Sigmoid colon (tissue), 7 donors: ENCODE measurements around the gene SECTM1. TPM values are rescaled to one million over a fixed set of nuclear protein-coding genes. Genes with fewer than 3 reads are reported as not detected.

ENCODE experiments used
- DNase-seq: peaks from one replicate; pipeline ENCODE4 v3.0.0-alpha.2; 2019
- H3K27ac ChIP-seq, 4 donors: fragments of 200-600 bp; sonication (generic); one replicate each; pipeline ENCODE4 v1.5.1; 2016 to 2019; ENCODE audit warnings: mild to moderate bottlenecking in 1 of 4
- H3K27me3 ChIP-seq, 3 donors: fragments of 200-600 bp; sonication (generic); one replicate each; pipeline ENCODE4 v1.5.1; 2019; ENCODE audit warnings: mild to moderate bottlenecking in 1 of 3
- H3K36me3 ChIP-seq, 4 donors: fragments of 200-600 bp; sonication (generic); one replicate each; pipeline ENCODE4 v1.5.1; 2016 to 2019
- H3K4me1 ChIP-seq, 4 donors: fragments of 200-600 bp; sonication (generic); one replicate each; pipeline ENCODE4 v1.5.1; 2017 to 2019
- H3K4me3 ChIP-seq, 4 donors: fragments of 200-600 bp; sonication (generic); one replicate each; pipeline ENCODE4 v1.5.1; 2017 to 2019; ENCODE audit warnings: mild to moderate bottlenecking in 2 of 4, moderate library complexity in 1 of 4
- H3K9me3 ChIP-seq, 4 donors: fragments of 200-600 bp in 3 of 4; sonication (generic) in 3 of 4; one replicate each; pipeline versions ENCODE4 v1.5.1 to v1.6.1; 2013 to 2019
- EP300 ChIP-seq, 4 donors: sonication (generic); formaldehyde crosslinking; IDR thresholded peaks; one replicate each; pipeline ENCODE4 v1.6.1; 2017; ENCODE audit warnings: antibody characterized with exemption in 4 of 4
- POLR2A ChIP-seq, 2 donors: fragments of 450-650 bp; IDR thresholded peaks; one replicate each; pipeline ENCODE4 v1.6.1; 2016; ENCODE audit warnings: antibody characterized with exemption in 2 of 2, mild to moderate bottlenecking in 2 of 2, moderate library complexity in 2 of 2
- POLR2AphosphoS5 ChIP-seq, 4 donors: sonication (generic); formaldehyde crosslinking; IDR thresholded peaks; one replicate each; pipeline ENCODE4 v1.6.1; 2017; ENCODE audit warnings: antibody characterized with exemption in 4 of 4
- WGBS, 2 donors: extraction: QIAGEN DNeasy Blood & Tissue Kit; methylation state at CpG; one replicate each; pipeline ENCODE4 v1.1.7; 2013; 5-methylcytosine and 5-hydroxymethylcytosine counted together
- intact Hi-C: fragments of 100-400 bp; cut with DNase I; formaldehyde crosslinking; loops from one replicate; pipeline ENCODE4 v1.15.1; 2023
- polyA plus RNA-seq, 3 donors: library from polyadenylated mRNA; stranded (reverse); fragments of 200-250 nt; gene quantifications; one replicate each; pipeline ENCODE4 v1.2.3, GENCODE V29; 2013
- total RNA-seq, 4 donors: library from RNA; depleted of rRNA; stranded (reverse); fragments of >200 nt; gene quantifications; one replicate each; pipeline ENCODE4 v1.1.0, GENCODE V29; 2016
- TF ChIP-seq, protein P1 (sequence below), 4 experiments: fragments of 450-650 bp in 3 of 4; fragments of 200-600 bp in 1 of 4; IDR thresholded peaks; one replicate each; pipeline ENCODE4 v1.5.1; 2016 to 2019; ENCODE audit warnings: antibody characterized with exemption in 4 of 4, mild to moderate bottlenecking in 3 of 4, moderate library complexity in 2 of 4
- donor health status: healthy with polysubstance abuse.
- donor health status: Bipolar disorder and iron deficiency.
- donor health status: healthy.

SECTM1 gene
- total and polyA plus RNA-seq, 7 donors: 8.4 to 105 (median 56.9) TPM

- Histone ChIP-seq H3K4me1 (peaks cover 0 to 22% (median 18%) of the 10 kb centered on the region in 4 donors), H3K4me3 (no peak overlapping the region), H3K27me3 (no peaks in the 10 kb centered on the region), H3K9me3 (no peaks in the 10 kb centered on the region), H3K36me3 (no peaks in the 10 kb centered on the region), H3K27ac (no peak overlapping the region)
- 32 to 39% methylated on average over 13 of the region's 13 CpGs for WGBS, 2 donors
- no peak for DNase-seq
- intact Hi-C loops: no loop called here
- TF ChIP-seq POLR2AphosphoS5 (IDR thresholded peaks at IDR 0.05) (no peak), POLR2A (IDR thresholded peaks at IDR 0.05) (no peak), EP300 (IDR thresholded peaks at IDR 0.05) (no peak)
- TF ChIP-seq, protein P1, sequence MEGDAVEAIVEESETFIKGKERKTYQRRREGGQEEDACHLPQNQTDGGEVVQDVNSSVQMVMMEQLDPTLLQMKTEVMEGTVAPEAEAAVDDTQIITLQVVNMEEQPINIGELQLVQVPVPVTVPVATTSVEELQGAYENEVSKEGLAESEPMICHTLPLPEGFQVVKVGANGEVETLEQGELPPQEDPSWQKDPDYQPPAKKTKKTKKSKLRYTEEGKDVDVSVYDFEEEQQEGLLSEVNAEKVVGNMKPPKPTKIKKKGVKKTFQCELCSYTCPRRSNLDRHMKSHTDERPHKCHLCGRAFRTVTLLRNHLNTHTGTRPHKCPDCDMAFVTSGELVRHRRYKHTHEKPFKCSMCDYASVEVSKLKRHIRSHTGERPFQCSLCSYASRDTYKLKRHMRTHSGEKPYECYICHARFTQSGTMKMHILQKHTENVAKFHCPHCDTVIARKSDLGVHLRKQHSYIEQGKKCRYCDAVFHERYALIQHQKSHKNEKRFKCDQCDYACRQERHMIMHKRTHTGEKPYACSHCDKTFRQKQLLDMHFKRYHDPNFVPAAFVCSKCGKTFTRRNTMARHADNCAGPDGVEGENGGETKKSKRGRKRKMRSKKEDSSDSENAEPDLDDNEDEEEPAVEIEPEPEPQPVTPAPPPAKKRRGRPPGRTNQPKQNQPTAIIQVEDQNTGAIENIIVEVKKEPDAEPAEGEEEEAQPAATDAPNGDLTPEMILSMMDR (IDR thresholded peaks at IDR 0.05): no peak
These were observed 50.3 kb downstream of the SECTM1 start for GRCh38 chr17:82283208-82283749.

DNA sequence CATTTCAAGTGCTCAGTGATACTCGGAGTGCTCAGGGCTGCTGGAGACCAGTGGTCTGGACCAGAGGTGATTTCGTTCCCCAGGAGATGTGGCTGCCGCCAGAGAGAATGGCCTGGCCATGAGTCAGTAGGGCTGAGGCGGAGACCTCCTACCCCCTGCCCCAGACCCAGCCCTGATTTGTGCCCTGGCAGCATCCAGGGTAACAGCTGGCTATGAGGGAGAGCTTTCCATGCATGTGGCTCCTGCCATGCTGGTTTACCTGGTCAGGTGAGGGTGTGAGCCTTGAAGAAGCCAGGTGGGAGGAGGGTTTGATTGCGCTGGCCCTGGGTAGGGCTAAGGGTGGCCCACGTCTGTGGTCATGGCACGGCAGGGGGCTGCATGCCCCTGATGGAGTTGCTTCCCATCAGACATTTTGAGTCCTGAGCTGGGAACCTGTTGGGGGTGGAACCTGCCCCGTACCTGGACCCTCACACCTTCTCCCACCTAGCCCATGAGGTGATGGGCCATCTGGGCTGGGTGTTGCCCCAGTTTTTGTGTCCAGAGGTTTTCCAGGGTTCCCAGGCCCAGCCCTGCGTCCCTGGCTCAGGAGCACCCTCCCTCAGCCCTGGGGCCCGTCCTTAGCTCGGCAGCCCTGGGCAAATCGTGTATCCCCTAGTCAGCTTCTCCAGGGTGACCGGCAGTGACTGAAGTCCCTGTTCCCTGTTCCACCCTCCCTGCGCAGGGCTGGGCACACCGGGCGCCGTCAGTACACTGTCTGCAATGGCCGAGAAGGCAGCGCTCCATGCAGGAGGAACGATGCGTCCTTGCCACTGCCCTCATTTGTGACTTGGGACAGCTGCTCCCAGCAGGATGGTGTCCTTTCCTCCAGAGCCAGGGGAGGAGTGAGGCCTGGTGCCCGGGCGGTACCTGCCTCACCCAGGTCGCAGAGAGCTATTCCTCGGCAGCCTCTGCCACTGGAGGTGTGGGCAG lies 51.0 kb downstream of the SECTM1 start:
- 64 to 85% methylated on average over 25 of the region's 25 CpGs for WGBS, 2 donors
- intact Hi-C loops: no loop called here
- Histone ChIP-seq H3K27ac (no peak overlapping the region), H3K9me3 (no peaks in the 10 kb centered on the region), H3K4me3 (no peak overlapping the region), H3K36me3 (no peaks in the 10 kb centered on the region), H3K4me1 (peaks cover 0 to 14% (median 11%) of the 10 kb centered on the region in 4 donors), H3K27me3 (no peaks in the 10 kb centered on the region)
- no peak for TF ChIP-seq POLR2A (IDR thresholded peaks at IDR 0.05)
- no peak for TF ChIP-seq EP300 (IDR thresholded peaks at IDR 0.05)
- TF ChIP-seq, protein P1 (IDR thresholded peaks at IDR 0.05): no peak
- TF ChIP-seq POLR2AphosphoS5 (IDR thresholded peaks at IDR 0.05): no peak
- DNase-seq: no peak

DNA sequence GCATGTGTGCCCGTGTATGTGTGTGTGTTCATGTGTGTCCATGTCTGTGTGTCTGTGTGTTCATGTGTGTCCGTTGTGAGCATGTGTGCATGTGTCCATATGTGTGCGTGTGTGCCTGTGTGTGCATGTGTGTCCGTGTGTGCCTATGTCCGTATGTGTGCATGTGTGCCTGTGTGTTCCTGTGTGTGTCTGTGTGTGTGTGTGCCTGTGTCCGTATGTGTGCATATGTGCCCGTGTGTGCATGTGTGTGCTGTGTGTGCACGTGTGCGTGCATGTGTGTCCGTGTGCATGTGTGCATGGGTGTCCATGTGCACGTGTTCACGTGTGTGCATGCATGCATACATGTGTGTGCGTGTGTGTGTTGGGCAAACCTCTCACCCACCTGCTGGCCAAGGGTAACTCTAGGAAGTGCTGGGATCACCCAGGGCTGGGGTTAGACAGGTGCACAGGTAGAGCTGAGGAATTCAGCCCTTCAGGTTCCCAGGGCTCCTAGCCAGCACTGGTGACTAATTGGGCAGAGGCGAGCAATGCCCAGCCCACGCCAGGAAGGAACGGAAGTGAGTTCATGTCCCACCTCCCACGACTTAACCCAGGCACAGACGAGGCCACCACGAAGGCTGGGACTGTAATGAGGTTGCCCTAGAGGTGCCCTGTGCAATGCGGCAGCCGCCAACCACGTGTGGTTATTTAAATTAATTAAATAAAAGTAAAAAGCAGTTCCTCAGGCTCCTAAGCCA lies 51.9 kb downstream of the SECTM1 start:
- no peak for TF ChIP-seq EP300 (IDR thresholded peaks at IDR 0.05)
- TF ChIP-seq POLR2AphosphoS5 (IDR thresholded peaks at IDR 0.05): no peak
- TF ChIP-seq, protein P1 (IDR thresholded peaks at IDR 0.05): no peak
- no peak for TF ChIP-seq POLR2A (IDR thresholded peaks at IDR 0.05)

DNA sequence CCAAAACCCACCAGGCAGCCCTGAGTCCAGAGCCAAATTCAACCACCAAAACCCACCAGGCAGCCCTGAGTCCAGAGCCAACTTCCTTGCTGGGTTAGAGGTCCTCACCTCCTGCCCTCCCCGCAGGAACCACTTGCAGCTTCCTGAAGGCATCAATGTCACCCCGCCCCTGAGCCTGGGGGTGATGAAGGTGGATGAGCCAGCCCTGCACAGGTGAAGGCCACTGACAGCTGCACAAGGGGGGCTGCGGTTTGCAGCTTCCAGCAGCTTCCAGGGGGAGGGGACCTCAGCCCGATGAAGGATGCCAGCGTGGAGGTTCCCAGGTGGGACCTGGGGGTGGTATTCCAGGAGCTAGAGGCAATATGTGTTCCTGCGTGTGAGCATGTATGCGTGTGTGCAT lies 52.5 kb downstream of the SECTM1 start:
- intact Hi-C loops: no loop called here

More for the DNA sequence above, 51.9 kb downstream of the SECTM1 start:
- WGBS, 2 donors: 48 to 77% methylated on average over 22 of the region's 22 CpGs
- DNase-seq: no peak
- Histone ChIP-seq H3K9me3 (no peaks in the 10 kb centered on the region), H3K36me3 (no peaks in the 10 kb centered on the region), H3K27me3 (no peaks in the 10 kb centered on the region), H3K27ac (no peak overlapping the region), H3K4me1 (peaks cover 0 to 10% (median 9%) of the 10 kb centered on the region in 4 donors), H3K4me3 (no peak overlapping the region)
- intact Hi-C loops: no loop called here

More for the DNA sequence above, 52.5 kb downstream of the SECTM1 start:
- Histone ChIP-seq H3K9me3 (no peaks in the 10 kb centered on the region), H3K36me3 (no peaks in the 10 kb centered on the region), H3K4me1 (peaks cover 0 to 10% (median 9%) of the 10 kb centered on the region in 4 donors), H3K4me3 (no peak overlapping the region), H3K27ac (no peak overlapping the region), H3K27me3 (no peaks in the 10 kb centered on the region)
- WGBS, 2 donors: 78 to 84% methylated on average over 7 of the region's 7 CpGs
- no peak for TF ChIP-seq POLR2AphosphoS5 (IDR thresholded peaks at IDR 0.05)
- TF ChIP-seq, protein P1 (IDR thresholded peaks at IDR 0.05): no peak
- no peak for TF ChIP-seq EP300 (IDR thresholded peaks at IDR 0.05)
- TF ChIP-seq POLR2A (IDR thresholded peaks at IDR 0.05): no peak
- DNase-seq: no peak
